Psoas muscle (tissue), 8 donors: ENCODE results near the gene ABCB9. TPM values are rescaled to one million over a fixed set of nuclear protein-coding genes. Genes with fewer than 3 reads are reported as not detected.
A peak's percentile ranks its signal among the peaks of the same experiment; 100 is the strongest.

ENCODE experiments used
- ATAC-seq, 4 donors: fragments of 200-7000 bp; cut with Tn5 transposase; one replicate each; pipeline ENCODE4 v1.9.1; 2020; ENCODE audit warnings: moderate library complexity in 3 of 4, mild to moderate bottlenecking in 2 of 4
- DNase-seq, 2 donors: peaks; one replicate each; pipeline ENCODE4 v3.0.0-alpha.2; 2020
- H3K27ac ChIP-seq: fragments of 200-600 bp; one replicate; pipeline ENCODE4 v1.8.0; 2022
- H3K27me3 ChIP-seq, 3 donors: fragments of 200-600 bp in 1 of 3; one replicate each; pipeline versions ENCODE4 v1.6.1 to v1.8.0; 2013 to 2022; ENCODE audit warnings: low read length in 2 of 3, mild to moderate bottlenecking in 2 of 3, moderate library complexity in 1 of 3; ENCODE audit not compliant: insufficient read depth in 3 of 3
- H3K36me3 ChIP-seq, 2 donors: fragments of 200-600 bp in 1 of 2; one replicate each; pipeline versions ENCODE4 v1.6.1 to v1.8.0; 2013 to 2022; ENCODE audit warnings: low read depth in 1 of 2, mild to moderate bottlenecking in 1 of 2, moderate library complexity in 1 of 2; ENCODE audit not compliant: insufficient read depth in 1 of 2
- H3K4me1 ChIP-seq: fragments of 200-600 bp; one replicate; pipeline ENCODE4 v1.8.0; 2022
- H3K4me3 ChIP-seq: fragments of 200-600 bp; one replicate; pipeline ENCODE4 v1.8.0; 2022; ENCODE audit warnings: mild to moderate bottlenecking
- H3K9me3 ChIP-seq: fragments of 200-600 bp; one replicate; pipeline ENCODE4 v1.8.0; 2022
- WGBS, 3 donors: extraction: QIAGEN DNeasy Blood & Tissue Kit; methylation state at CpG; one replicate each; pipeline versions ENCODE4 v1.1.6 to v1.1.7; 2013; 5-methylcytosine and 5-hydroxymethylcytosine counted together
- intact Hi-C, 2 donors: fragments of 100-400 bp; cut with DNase I; formaldehyde crosslinking; loops; one replicate each; pipeline versions ENCODE4 v1.11.0 to v1.14.2; 2022
- polyA plus RNA-seq, 3 donors: library from polyadenylated mRNA; stranded (reverse); fragments of 200-250 nt; gene quantifications; one replicate each; pipeline ENCODE4 v1.2.3, GENCODE V29; 2013
- total RNA-seq, 4 donors: library from RNA; stranded (reverse); fragmentation: NEBNext Ultra II Directional in 2 of 4; extraction: Animal tissue kit (Norgen Biotek cat#: 25700) in 2 of 4; gene quantifications; one replicate each; pipeline versions ENCODE4 v1.2.1 to v1.2.4, GENCODE V29; 2021 to 2023
- TF ChIP-seq, protein P1 (sequence below): fragments of 200-600 bp; IDR thresholded peaks from one replicate; pipeline ENCODE4 v1.8.0; 2022; ENCODE audit warnings: antibody characterized with exemption
- donor health status: healthy with polysubstance abuse.
- donor health status: DM: no; HTN: no; CAD: no; lungs with moderate emphysema.
- donor health status: Bipolar disorder and iron deficiency.
- donor health status: healthy.
- donor health status: DM: yes; HTN: yes; CAD: no.
- donor health status: DM: no; HTN: no; CAD: no.
- donor health status: DM: no; HTN: no; CAD: no.
- donor health status: DM: yes; HTN: yes; CAD: no.

Gene ABCB9
- total and polyA plus RNA-seq, 7 donors = 0.47 to 1.1 (median 0.62) TPM

- Histone ChIP-seq H3K4me1 (peaks cover 57% of the 10 kb centered on the region), H3K9me3 (no peaks in the 10 kb centered on the region), H3K4me3 (no peak overlapping the region), H3K27ac (no peak overlapping the region), H3K27me3 (no peaks in the 10 kb centered on the region), H3K36me3 (no peaks in the 10 kb centered on the region)
- intact Hi-C loops = no loop called here
- ATAC-seq (no peak), DNase-seq (no peak)
- 75 to 85% (median 80%) methylated on average over 11 of the region's 11 CpGs for WGBS, 3 donors
- TF ChIP-seq, protein P1, sequence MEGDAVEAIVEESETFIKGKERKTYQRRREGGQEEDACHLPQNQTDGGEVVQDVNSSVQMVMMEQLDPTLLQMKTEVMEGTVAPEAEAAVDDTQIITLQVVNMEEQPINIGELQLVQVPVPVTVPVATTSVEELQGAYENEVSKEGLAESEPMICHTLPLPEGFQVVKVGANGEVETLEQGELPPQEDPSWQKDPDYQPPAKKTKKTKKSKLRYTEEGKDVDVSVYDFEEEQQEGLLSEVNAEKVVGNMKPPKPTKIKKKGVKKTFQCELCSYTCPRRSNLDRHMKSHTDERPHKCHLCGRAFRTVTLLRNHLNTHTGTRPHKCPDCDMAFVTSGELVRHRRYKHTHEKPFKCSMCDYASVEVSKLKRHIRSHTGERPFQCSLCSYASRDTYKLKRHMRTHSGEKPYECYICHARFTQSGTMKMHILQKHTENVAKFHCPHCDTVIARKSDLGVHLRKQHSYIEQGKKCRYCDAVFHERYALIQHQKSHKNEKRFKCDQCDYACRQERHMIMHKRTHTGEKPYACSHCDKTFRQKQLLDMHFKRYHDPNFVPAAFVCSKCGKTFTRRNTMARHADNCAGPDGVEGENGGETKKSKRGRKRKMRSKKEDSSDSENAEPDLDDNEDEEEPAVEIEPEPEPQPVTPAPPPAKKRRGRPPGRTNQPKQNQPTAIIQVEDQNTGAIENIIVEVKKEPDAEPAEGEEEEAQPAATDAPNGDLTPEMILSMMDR = no peak
Observed at GRCh38 chr12:122882908-122883558, 83.2 kb downstream of the ABCB9 start.

GRCh38 chr12:122880668-122881067 is 85.6 kb downstream of the ABCB9 start:
- 41 to 64% (median 45%) methylated on average over 8 of the region's 8 CpGs for WGBS, 3 donors
- ATAC-seq = peak in 3 of 4 donors; percentile 41 to 46 (median 44)
- intact Hi-C loops = no loop called here

DNA sequence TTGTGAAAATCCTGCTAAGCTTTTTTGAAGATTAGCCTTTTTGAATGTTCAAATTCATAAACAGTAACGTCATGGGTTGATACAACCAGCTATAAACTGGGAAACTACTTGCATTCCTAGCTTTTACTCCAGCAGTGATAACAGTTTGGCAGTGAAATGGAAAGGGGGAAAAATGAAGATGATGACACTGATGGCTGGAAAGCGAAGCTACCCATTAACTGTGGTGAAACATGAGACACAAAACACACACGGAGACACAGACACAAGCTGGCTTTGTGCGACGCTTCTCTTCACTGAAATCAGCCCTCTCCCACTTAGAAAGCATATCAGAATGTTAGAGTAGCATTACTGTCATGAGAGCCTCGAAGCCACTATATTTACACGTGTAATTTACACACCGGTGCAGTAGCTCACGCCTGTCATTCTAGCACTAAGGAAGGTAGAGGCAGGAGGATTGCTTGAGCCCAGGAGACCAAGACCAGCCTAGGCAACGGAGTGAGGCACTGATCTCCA is 86.1 kb downstream of the ABCB9 start:
- no peaks in the 10 kb centered on the region for H3K27me3 ChIP-seq
- intact Hi-C loops = no loop called here
- no peaks in the 10 kb centered on the region for H3K9me3 ChIP-seq
- DNase-seq = no peak
- no peaks in the 10 kb centered on the region for H3K36me3 ChIP-seq
- no peak overlapping the region for H3K4me3 ChIP-seq
- peak overlapping the region; percentile 68 for H3K27ac ChIP-seq
- TF ChIP-seq, protein P1 = no peak
- no peak for ATAC-seq
- 41 to 72% (median 42%) methylated on average over 10 of the region's 10 CpGs for WGBS, 3 donors
- peaks cover 71% of the 10 kb centered on the region for H3K4me1 ChIP-seq

More at GRCh38 chr12:122880668-122881067, 85.6 kb downstream of the ABCB9 start:
- no peak for DNase-seq
- Histone ChIP-seq H3K9me3 (no peaks in the 10 kb centered on the region), H3K36me3 (no peaks in the 10 kb centered on the region), H3K4me1 (peaks cover 69% of the 10 kb centered on the region), H3K27ac (peak overlapping the region; percentile 68), H3K27me3 (no peaks in the 10 kb centered on the region), H3K4me3 (no peak overlapping the region)
- TF ChIP-seq, protein P1 = peak; percentile 18

Other genes with a start within 250 kb of the ABCB9 start
- gene HCAR3, start 249.7 kb downstream of the ABCB9 start, total RNA-seq = under 1 TPM in 2 of 4 donors, not detected in 2; 0.13 to 0.44 TPM
- gene HCAR3, start 249.7 kb downstream of the ABCB9 start, polyA plus RNA-seq = under 1 TPM in 1 of 3 donors, not detected in 2; 0.07 TPM
- gene HCAR1, start 235.6 kb downstream of the ABCB9 start, total RNA-seq = under 1 TPM in 3 of 4 donors, not detected in 1; 0.05 to 0.13 (median 0.08) TPM
- under 1 TPM; 0.01 to 0.05 (median 0.03) TPM for gene HCAR1, start 235.6 kb downstream of the ABCB9 start, polyA plus RNA-seq
- gene DENR, start 213.6 kb downstream of the ABCB9 start, total RNA-seq = 10 to 100 TPM; 30.2 to 39.0 (median 33.5) TPM
- 10 to 100 TPM; 24.0 to 52.4 (median 47.4) TPM for gene DENR, start 213.6 kb downstream of the ABCB9 start, polyA plus RNA-seq
- gene CCDC62, start 191.9 kb downstream of the ABCB9 start, total RNA-seq = 1 to 10 TPM in 1 of 4 donors, under 1 TPM in 3; 0.81 to 1.3 (median 0.96) TPM
- gene CCDC62, start 191.9 kb downstream of the ABCB9 start, polyA plus RNA-seq = 1 to 10 TPM in 1 of 3 donors, under 1 TPM in 2; 0.20 to 1.5 (median 0.29) TPM
- 10 to 100 TPM in 2 of 4 donors, 1 to 10 TPM in 2; 6.2 to 13.4 (median 9.7) TPM for gene HIP1R, start 131.0 kb downstream of the ABCB9 start, total RNA-seq
- 10 to 100 TPM in 1 of 3 donors, 1 to 10 TPM in 2; 4.5 to 17.6 (median 8.0) TPM for gene HIP1R, start 131.0 kb downstream of the ABCB9 start, polyA plus RNA-seq
- gene VPS37B, start 70.3 kb downstream of the ABCB9 start, total RNA-seq = 10 to 100 TPM in 2 of 4 donors, 1 to 10 TPM in 2; 8.9 to 11.1 (median 9.9) TPM
- gene VPS37B, start 70.3 kb downstream of the ABCB9 start, polyA plus RNA-seq = 1 to 10 TPM; 3.2 to 7.7 (median 5.9) TPM
- 10 to 100 TPM in 1 of 4 donors, 1 to 10 TPM in 3; 6.4 to 12.0 (median 8.5) TPM for gene OGFOD2, start 8.8 kb upstream of the ABCB9 start, total RNA-seq
- gene OGFOD2, start 8.8 kb upstream of the ABCB9 start, polyA plus RNA-seq = 10 to 100 TPM in 2 of 3 donors, 1 to 10 TPM in 1; 7.0 to 25.3 (median 19.5) TPM
- gene ARL6IP4, start 14.2 kb upstream of the ABCB9 start, total RNA-seq = 100 to 1,000 TPM; 113 to 130 (median 117) TPM
- 100 to 1,000 TPM; 161 to 193 (median 187) TPM for gene ARL6IP4, start 14.2 kb upstream of the ABCB9 start, polyA plus RNA-seq
- gene PITPNM2, start 184.6 kb upstream of the ABCB9 start, total RNA-seq = 1 to 10 TPM; 4.6 to 7.4 (median 5.8) TPM
- gene PITPNM2, start 184.6 kb upstream of the ABCB9 start, polyA plus RNA-seq = 1 to 10 TPM; 2.2 to 3.5 (median 3.0) TPM